ENCODE measurements around the gene SPTBN2.

DNA sequence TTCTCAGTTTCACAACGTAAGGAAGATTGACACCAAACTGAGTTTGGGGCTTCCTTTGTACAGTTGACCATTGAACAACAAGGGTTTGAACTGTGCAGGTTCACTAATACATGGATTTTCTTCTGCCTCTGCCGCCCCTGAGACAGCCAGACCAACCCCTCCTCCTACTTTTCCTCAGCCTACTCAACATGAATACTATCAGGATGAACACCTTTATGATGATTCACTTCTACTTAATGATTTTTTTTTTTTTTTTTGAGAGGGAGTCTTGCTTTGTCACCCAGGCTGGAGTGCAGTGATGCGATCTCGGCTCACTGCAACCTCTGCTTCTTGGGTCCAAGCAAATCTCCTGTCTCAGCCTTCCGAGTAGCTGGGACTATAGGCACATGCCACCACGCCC is 75.9 kb downstream of the SPTBN2 start:
- TF ChIP-seq POLR2AphosphoS5 (IDR thresholded peaks at IDR 0.05): no peak
- TF ChIP-seq, protein P1, sequence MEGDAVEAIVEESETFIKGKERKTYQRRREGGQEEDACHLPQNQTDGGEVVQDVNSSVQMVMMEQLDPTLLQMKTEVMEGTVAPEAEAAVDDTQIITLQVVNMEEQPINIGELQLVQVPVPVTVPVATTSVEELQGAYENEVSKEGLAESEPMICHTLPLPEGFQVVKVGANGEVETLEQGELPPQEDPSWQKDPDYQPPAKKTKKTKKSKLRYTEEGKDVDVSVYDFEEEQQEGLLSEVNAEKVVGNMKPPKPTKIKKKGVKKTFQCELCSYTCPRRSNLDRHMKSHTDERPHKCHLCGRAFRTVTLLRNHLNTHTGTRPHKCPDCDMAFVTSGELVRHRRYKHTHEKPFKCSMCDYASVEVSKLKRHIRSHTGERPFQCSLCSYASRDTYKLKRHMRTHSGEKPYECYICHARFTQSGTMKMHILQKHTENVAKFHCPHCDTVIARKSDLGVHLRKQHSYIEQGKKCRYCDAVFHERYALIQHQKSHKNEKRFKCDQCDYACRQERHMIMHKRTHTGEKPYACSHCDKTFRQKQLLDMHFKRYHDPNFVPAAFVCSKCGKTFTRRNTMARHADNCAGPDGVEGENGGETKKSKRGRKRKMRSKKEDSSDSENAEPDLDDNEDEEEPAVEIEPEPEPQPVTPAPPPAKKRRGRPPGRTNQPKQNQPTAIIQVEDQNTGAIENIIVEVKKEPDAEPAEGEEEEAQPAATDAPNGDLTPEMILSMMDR (IDR thresholded peaks at IDR 0.05): no peak
- no peak for TF ChIP-seq EP300 (IDR thresholded peaks at IDR 0.05)

Measured in suprapubic skin (tissue), 4 donors.